OCI-LY7 (cell line): Measurements from ENCODE around the gene XRN2. TPM values are rescaled to one million over a fixed set of nuclear protein-coding genes. Genes with fewer than 3 reads are reported as not detected.

ENCODE experiments used
- BruUV-seq: library from RNA; stranded (reverse); fragments of 400-500 nt; replicated peaks from 2 replicates; lab custom pipeline; 2021; lab: Mats Ljungman, UMichigan
- CTCF ChIA-PET: fragments of 300-600 bp; sonication (Branson Sonifier 250); formaldehyde crosslinking; loops from one replicate; lab custom pipeline; 2022; ENCODE audit warnings: antibody characterized with exemption; ENCODE audit not compliant: unreplicated experiment; lab: Charles Lee
- POLR2A ChIA-PET: fragments of 300-600 bp; sonication (Branson Sonifier 250); formaldehyde crosslinking; loops from one replicate; lab custom pipeline; 2022; ENCODE audit warnings: antibody characterized with exemption; lab: Charles Lee
- DNase-seq: peaks from one replicate; pipeline ENCODE4 v3.0.0-alpha.2; 2015; ENCODE audit warnings: low spot score
- H2AFZ ChIP-seq: fragments of 200-600 bp; sonication (generic), shearing (Covaris generic); 2 replicates; pipeline ENCODE4 v1.6.1; 2014; ENCODE audit warnings: mild to moderate bottlenecking, antibody characterized with exemption, low read length, moderate library complexity
- H3K27ac ChIP-seq: fragments of 200-600 bp; sonication (generic); 2 replicates; pipeline ENCODE4 v1.5.1; 2014; ENCODE audit warnings: mixed run types, low read depth, mild to moderate bottlenecking, moderate library complexity, low read length, inconsistent platforms; ENCODE audit not compliant: poor library complexity, severe bottlenecking
- H3K36me3 ChIP-seq: fragments of 200-600 bp; sonication (generic); 2 replicates; pipeline ENCODE4 v1.6.1; 2014; ENCODE audit warnings: mild to moderate bottlenecking, antibody characterized with exemption, low read length, moderate library complexity, mixed read lengths; ENCODE audit not compliant: insufficient read depth
- H3K4me1 ChIP-seq: fragments of 200-600 bp; sonication (generic); 2 replicates; pipeline ENCODE4 v1.5.1; 2014; ENCODE audit warnings: mild to moderate bottlenecking, low read length; ENCODE audit not compliant: insufficient read depth, poor library complexity, severe bottlenecking
- H3K4me2 ChIP-seq: fragments of 200-600 bp; sonication (generic); 2 replicates; pipeline ENCODE4 v1.6.1; 2014; ENCODE audit warnings: mild to moderate bottlenecking, low read length
- H3K4me3 ChIP-seq: fragments of 200-600 bp; sonication (generic); 2 replicates; pipeline ENCODE4 v1.5.1; 2014; ENCODE audit warnings: mild to moderate bottlenecking, low read depth, low read length; ENCODE audit not compliant: poor library complexity, severe bottlenecking
- H3K79me2 ChIP-seq: fragments of 200-600 bp; sonication (generic); 2 replicates; pipeline ENCODE4 v1.6.1; 2016; ENCODE audit warnings: low read depth, mild to moderate bottlenecking, low read length, moderate library complexity, mixed read lengths; ENCODE audit not compliant: insufficient read depth
- H3K9me2 ChIP-seq: fragments of 200-600 bp; sonication (generic); 2 replicates; pipeline ENCODE4 v1.6.1; 2016; ENCODE audit warnings: mild to moderate bottlenecking, low read length, mixed read lengths; ENCODE audit not compliant: insufficient read depth
- H3K9me3 ChIP-seq: fragments of 200-600 bp; sonication (generic); 2 replicates; pipeline ENCODE4 v1.6.1; 2014; ENCODE audit warnings: mild to moderate bottlenecking, mixed run types, low read length, mixed read lengths
- H4K20me1 ChIP-seq: fragments of 200-600 bp; sonication (generic); 2 replicates; pipeline ENCODE4 v1.6.1; 2014; ENCODE audit warnings: mild to moderate bottlenecking, antibody characterized with exemption, low read length, moderate library complexity, mixed read lengths; ENCODE audit not compliant: insufficient read depth
- EZH2phosphoT487 ChIP-seq: fragments of 200-600 bp; sonication (generic); IDR thresholded peaks from 2 replicates; pipeline ENCODE4 v1.6.1; 2018; ENCODE audit warnings: low read depth, borderline replicate concordance, mild to moderate bottlenecking, mixed run types, antibody characterized with exemption, low read length, moderate library complexity, mixed read lengths
- intact Hi-C: fragments of 100-400 bp; cut with micrococcal nuclease; formaldehyde crosslinking; loops from one replicate; pipeline ENCODE4 v1.10.0; 2022; ENCODE audit not compliant: unreplicated experiment
- total RNA-seq, 2 experiments: library from RNA; depleted of rRNA in 1 of 2; stranded (reverse); fragments of >200 nt in 1 of 2; shearing (Covaris generic) in 1 of 2; gene quantifications; 2 replicates each; pipeline ENCODE4 v1.2.3, GENCODE V29; 2014 to 2022
- TF ChIP-seq, protein P1 (sequence below): fragments of 200-600 bp; sonication (generic); conservative IDR thresholded peaks from 2 replicates; pipeline ENCODE4 v1.5.1; 2014; ENCODE audit warnings: mild to moderate bottlenecking, antibody characterized with exemption, low read length, moderate library complexity, mixed read lengths

XRN2 gene
- total RNA-seq, 2 experiments from 2014 or later: 47.9 to 50.3 TPM

DNA sequence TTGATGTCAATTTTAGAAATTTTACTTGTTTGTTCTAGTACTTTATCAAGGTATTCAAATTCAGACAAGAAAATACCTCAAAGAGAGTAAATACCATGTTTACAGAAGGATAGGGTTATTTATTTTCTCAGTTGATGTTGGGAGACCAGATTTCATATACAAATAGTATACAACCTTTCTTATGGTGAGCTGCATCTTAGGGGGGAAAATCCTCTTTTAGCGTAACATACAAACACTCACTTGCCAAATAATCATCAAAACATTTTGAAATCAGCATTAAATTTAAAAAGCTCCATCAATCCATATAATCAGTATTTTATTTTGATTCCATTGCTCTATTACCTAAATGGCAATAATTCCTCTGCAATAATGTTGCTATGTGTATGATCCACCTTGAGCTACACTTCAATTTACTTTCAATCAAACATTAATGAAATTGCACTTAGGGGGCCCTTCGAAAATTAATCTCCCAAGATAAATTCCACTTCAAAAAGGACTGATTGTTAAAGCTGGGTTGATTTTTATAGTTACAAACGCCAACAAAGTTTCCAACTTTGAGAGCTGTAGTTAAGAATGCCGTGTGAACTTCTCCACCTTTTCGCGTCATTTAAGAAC, 92.0 kb downstream of the XRN2 start:
- no peaks in the 10 kb centered on the region for H3K9me2 ChIP-seq
- DNase-seq: no peak
- no peak overlapping the region for H2AFZ ChIP-seq
- H3K4me1 ChIP-seq: no peaks in the 10 kb centered on the region
- no peaks in the 10 kb centered on the region for H3K79me2 ChIP-seq
- H3K9me3 ChIP-seq: no peaks in the 10 kb centered on the region
- peaks cover 8% of the 10 kb centered on the region; the same call in 1 of the 2 replicates for H3K36me3 ChIP-seq
- ChIA-PET CTCF (no interaction called here), POLR2A (interaction anchor here (0.6 to 1.0 kb wide), 2 partner anchors 38 to 41 kb away, joined by 3 to 6 read pairs; no protein-coding TSS in a partner anchor)
- no peak overlapping the region for H3K4me2 ChIP-seq
- TF ChIP-seq, protein P1, sequence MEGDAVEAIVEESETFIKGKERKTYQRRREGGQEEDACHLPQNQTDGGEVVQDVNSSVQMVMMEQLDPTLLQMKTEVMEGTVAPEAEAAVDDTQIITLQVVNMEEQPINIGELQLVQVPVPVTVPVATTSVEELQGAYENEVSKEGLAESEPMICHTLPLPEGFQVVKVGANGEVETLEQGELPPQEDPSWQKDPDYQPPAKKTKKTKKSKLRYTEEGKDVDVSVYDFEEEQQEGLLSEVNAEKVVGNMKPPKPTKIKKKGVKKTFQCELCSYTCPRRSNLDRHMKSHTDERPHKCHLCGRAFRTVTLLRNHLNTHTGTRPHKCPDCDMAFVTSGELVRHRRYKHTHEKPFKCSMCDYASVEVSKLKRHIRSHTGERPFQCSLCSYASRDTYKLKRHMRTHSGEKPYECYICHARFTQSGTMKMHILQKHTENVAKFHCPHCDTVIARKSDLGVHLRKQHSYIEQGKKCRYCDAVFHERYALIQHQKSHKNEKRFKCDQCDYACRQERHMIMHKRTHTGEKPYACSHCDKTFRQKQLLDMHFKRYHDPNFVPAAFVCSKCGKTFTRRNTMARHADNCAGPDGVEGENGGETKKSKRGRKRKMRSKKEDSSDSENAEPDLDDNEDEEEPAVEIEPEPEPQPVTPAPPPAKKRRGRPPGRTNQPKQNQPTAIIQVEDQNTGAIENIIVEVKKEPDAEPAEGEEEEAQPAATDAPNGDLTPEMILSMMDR: no peak
- TF ChIP-seq EZH2phosphoT487: no peak
- BruUV-seq: no TSS peak
- no peak overlapping the region for H3K27ac ChIP-seq
- H3K4me3 ChIP-seq: no peak overlapping the region
- intact Hi-C loops: no loop called here
- H4K20me1 ChIP-seq: no peaks in the 10 kb centered on the region

DNA sequence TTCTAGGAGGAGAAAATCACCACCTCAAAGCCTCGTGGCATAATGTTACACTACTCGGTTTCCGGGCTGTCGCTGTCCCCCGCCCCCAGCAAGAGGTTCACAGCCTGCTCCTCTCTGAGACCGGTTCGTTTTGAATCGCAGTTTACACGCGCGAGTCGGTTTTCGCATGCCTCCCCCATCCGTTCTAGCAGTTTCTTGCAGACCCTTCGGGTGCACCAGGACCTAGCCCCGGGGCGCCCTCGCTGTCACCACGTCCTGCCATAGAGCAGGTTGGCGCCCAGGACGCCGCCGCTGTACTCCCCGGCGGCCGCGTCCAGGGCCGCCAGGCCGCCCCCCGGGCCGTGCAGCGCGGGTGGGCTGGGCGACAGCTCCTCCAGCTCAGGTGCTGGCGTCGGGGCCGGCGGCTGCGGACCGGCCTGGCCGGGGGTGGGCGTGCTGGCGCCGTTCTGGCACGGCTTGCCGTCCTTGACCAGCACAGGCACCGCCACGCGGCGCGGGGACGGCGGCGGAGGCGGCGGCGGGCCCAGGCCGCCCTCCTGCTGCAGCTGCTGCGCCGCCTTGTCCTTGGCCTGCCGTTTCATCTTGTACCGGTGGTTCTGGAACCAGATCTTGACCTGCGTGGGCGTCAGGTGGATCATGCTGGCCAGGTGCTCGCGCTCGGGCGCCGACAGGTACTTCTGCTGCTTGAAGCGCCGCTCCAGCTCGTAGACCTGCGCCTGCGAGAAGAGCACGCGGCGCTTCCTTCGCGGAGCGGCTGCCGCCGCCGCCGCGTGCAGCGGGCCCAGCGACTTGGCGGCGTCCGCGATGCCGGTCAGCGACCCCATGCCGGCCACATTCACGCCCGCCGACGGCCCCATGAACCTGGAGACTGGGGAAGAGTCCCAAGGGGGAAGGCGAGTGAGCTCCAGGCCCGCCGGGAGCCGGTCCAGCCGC, 92.8 kb downstream of the XRN2 start:
- BruUV-seq: no TSS peak
- H2AFZ ChIP-seq: no peak overlapping the region
- H3K9me3 ChIP-seq: no peaks in the 10 kb centered on the region
- H3K36me3 ChIP-seq: peaks cover under 1% of the 10 kb centered on the region; the same call in 1 of the 2 replicates
- ChIA-PET POLR2A (interaction anchor here (0.6 to 1.0 kb wide), 3 partner anchors 39 to 531 kb away, joined by 3 to 6 read pairs (median 3); no protein-coding TSS in a partner anchor), CTCF (no interaction called here)
- H3K4me1 ChIP-seq: no peaks in the 10 kb centered on the region
- no peaks in the 10 kb centered on the region for H4K20me1 ChIP-seq
- no peaks in the 10 kb centered on the region for H3K9me2 ChIP-seq
- no peak for DNase-seq
- H3K27ac ChIP-seq: no peak overlapping the region
- no peaks in the 10 kb centered on the region for H3K79me2 ChIP-seq
- TF ChIP-seq, protein P1: no peak
- TF ChIP-seq EZH2phosphoT487: no peak
- intact Hi-C loops: no loop called here
- H3K4me3 ChIP-seq: no peak overlapping the region
- H3K4me2 ChIP-seq: no peak overlapping the region
